Measurements from ENCODE around the gene FMNL2. TPM values are rescaled to one million over a fixed set of nuclear protein-coding genes. Genes with fewer than 3 reads are reported as not detected.
"Not testable (repeated sequence)": the region's sequence is repeated elsewhere in the genome, so short reads cannot be mapped to it uniquely, and the experiment has no call there.

Gene FMNL2
- polyA plus RNA-seq, 1 donor = 22.4 TPM

DNA sequence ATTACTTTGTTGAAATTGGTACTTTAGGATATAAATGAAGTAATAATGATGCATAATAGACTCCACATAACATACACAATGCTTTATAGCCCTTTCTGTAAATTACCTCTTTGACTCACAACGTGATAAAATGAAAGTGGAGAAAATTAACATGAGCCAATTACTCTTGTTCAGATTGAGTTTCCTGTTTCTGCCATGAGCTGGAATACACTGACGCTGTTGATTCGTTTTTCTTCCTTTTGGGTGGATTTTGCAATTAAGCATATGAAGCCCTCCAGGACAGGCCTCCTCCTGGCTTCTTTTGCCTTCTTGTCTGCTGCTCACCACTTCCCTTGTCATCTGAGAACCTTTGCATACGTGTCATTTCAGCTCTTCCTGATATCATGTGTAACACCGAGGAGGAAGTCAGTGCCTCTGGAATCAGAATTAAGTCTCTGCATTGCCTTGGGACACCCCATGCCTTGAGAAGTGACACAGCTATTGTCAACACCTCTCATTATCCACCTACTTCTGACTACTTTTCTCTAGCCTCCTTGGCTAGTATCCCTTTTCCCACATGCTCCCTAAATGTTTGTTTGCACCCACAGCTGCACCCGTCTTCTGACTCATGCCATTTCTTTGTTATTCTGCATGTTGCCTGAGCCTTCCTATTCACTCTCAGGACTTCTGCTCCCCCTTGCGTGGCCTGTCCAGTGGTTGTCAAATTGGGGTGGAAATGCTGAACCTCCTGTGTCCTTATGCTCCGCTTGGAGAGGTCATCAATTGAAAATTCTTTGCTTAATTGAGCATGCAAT is 134.1 kb downstream of the FMNL2 start:
- no peak for DNase-seq (ENCODE audit: low read depth)

DNA sequence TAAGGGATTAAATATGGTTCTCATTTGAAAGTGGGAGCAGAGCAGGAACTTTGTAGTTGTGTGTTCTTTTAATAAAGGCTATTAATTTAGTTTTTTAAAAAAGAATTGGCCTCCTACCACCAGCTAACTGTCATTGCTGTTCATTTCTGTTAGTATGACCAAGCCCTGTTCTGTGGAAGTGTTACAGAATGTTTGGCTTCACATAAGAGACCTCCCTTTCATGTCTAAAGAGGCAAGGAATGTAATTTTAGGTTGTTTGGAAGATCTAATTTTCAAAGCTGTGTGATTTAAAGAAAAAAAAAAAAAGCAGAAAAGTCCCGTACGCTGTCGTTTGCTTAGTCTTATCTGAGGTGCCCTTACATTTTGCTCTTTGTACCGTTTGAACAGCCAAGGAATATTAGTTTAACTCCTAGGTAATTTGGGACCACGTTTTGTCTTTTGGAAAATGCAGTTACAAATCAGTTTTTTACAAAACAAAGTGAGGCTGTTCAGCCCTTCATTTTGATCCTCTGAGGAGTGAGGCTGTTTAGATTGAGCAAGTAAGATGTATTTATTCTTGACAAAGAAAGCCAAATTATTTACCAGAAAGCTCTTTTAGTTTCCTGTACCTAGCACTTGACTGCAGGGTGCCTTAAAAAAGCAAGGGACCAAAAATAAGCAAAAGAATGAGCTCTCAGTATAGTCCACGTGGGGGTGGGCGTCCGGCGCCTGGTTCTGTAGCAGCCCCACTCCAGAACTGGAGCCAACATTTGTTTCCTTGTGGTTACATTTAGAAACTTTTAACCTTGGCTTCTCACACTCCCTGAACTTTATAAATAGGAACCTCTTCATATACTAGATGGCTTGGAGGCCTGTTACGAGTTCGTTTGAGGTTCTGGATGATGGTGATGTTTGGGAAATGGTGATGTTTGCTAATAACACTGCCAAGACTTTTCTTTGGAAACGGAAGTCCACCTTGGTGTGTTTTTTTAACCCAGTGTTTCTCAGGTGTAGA is 136.2 kb downstream of the FMNL2 start:
- DNase-seq (ENCODE audit: low read depth) = no peak

DNA sequence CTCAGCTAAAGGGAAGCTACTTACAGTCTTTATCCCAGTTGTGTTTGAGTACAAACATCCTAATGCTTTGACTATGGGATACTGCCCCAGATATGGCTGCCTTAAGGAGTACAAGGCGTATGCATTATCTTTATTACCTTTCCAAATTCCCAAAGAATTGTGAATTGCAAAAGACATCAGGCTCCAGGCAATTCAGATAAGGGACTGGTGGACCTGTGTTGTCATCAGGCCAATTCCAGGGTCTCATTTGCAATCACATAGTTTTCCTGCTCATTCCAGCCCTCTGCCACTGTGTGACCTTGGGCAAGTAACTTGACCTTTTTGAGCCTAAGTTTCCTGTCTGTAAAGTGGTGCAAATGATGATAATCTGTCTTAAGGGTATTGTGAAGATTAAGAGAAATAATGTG is 137.5 kb downstream of the FMNL2 start:
- DNase-seq (ENCODE audit: low read depth) = no peak

DNA sequence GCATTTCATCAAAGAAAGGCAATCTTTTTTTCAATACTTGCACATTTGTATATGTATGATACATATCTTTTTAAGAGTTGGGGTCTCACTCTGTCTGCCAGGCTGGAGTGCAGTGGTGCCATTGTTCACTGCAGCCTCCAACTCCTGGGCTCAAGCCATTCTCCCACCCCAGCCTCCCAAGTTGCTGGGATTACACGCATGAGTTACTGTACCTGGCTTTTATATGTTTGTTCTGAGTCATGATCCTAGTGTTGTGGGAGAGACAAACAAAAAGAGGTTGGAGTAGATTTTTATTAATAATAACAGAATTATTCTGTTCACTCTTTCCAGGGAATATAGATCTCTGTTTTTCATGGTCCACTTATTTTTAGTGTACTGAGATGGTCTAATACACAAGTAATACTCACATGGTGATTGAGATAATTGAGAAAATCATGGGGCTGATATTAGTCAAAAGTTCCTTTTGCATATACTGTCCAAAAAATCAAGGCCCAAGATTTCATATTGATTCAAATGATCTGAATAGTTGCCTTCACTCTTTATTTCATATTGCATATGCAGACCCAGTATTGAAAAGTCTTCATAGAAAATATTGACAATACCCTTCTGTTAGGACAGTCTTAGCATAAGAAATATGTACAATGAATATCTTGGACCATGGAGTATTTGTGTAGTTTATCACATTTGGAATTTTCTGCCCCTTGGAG is 138.3 kb downstream of the FMNL2 start:
- DNase-seq (ENCODE audit: low read depth) = no peak

DNA sequence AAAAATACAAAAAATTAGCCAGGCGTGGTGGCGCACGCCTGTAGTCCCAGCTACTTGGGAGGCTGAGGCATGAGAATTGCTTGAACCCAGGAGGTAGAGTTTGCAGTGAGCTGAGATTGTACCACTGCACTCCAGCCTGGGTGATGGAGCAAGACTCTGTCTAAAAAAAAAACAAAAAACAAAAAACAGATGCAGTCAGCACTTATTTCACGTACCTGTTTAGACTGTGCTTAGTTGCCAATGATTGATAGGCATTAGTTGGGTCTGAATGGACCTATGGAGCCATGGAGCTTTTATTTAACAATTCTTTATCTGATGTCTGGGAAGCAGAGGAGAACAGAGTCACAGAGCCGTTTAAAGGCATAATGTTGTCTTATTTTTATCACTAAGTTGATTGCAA is 139.5 kb downstream of the FMNL2 start:
- not testable (repeated sequence) for DNase-seq (ENCODE audit: low read depth)

DNA sequence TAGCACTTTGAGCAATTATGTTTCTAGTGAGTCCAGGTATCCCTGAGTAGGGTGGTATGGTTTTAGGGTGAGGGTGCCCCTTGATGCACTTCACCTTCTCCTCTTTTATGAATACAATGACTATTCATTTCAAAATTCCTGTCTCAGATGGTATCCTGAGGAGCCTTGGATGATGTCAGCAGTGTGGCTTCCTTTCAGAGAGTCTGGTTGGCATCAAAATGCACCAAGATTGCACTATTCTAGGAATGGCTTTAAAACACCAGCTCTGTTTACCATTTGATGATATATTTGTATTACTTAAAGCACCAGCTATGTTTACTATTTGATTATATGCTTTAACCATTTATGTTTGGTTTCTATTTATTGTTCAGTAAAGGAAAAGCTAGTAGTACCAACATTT is 141.0 kb downstream of the FMNL2 start:
- DNase-seq (ENCODE audit: low read depth) = no peak

GRCh38 chr2:152477347-152478092 is 142.5 kb downstream of the FMNL2 start:
- DNase-seq (ENCODE audit: low read depth) = no peak

DNA sequence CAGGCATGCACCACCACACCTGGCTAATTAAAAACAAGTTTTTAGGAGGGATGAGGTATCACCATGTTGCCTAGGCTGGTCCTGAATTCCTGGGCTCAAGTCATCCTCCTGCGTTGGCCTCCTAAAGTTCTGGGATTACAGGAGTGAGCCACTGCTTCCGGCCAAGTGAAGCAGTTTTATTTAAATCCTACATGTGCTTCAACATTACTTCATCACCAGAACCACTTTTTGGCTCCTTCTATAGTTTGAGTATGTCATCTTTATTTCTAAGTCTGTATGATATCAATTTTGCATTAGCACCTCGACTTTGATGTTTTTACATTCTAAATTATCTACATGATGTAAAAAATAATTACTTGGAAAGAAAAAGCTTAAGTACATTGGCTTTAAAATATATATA is 144.3 kb downstream of the FMNL2 start:
- no peak for DNase-seq (ENCODE audit: low read depth)

GRCh38 chr2:152480821-152481399 is 145.9 kb downstream of the FMNL2 start:
- DNase-seq (ENCODE audit: low read depth) = no peak

GRCh38 chr2:152481881-152482583 is 147.1 kb downstream of the FMNL2 start:
- DNase-seq (ENCODE audit: low read depth) = no peak

DNA sequence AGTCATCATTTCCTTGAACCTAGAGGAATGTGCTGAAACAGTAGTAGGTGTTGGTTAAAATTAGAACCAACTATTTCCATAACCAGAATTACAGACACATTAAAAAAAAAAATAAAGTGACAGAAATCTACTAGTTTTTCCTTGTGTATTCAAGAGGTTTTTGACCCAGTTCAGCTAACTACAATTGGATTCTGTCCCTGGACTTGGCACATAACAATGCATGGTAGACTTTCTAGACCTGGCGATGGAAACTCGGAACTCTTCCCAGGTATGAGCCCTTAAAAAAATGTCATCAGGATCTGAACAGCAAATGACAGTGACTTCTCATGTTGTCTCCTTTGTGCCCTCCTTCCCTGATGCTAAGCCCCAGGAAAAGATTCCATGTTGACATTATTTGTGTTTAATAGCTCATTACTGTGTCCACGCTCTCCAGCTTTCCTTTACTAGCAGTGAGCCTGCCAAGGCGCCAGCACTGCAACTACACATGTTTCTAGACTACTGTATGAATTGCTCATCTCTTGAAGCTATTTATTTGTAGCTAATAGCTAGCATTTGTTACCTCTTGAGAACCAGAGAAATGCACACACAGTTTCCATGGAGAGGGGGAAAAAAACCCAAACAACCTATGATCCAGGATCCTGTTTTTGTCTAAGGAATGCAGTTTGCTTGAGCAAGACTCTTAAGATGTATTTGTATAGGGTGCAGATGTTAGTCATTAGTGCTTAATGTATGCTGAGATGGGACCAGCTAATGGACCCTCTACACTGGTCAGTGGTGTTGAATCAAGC is 148.5 kb downstream of the FMNL2 start:
- DNase-seq (ENCODE audit: low read depth) = peak; percentile 93

DNA sequence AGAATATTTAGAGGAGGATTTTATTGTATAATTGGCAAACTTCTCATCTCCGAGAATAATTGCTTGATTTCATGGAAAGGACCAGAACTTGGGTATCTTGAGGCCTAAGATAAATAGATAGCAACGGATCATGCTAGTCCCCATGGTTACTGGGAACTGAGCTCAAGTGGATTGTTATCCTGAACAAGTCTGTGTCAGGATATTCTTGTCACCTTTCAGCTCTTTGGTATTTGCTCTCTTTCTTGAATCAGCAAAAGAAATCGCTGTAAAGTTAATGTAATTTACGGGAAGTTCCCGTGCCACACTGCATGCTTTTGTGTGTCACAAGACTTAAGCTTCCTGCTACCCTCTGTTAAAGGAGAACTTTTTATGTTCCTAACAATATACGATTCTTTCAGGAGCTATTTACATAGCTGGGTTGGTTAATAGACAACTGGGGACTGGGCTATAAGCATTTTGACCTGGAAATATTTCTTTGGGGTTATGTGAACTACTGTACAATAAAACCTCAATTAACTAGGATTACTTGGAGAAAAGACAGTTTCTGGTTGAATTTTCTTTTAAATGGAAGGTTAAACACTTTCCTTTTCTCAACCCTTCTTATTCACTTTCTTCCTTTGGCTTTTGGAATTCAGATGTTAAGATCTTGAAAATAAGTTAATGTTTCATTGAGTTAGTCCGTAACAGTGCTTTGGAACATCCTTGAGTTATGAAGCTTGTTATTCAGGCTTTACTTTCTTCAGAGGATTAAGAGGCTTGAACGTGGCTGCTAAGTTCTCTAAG is 151.2 kb downstream of the FMNL2 start:
- DNase-seq (ENCODE audit: low read depth) = no peak

DNA sequence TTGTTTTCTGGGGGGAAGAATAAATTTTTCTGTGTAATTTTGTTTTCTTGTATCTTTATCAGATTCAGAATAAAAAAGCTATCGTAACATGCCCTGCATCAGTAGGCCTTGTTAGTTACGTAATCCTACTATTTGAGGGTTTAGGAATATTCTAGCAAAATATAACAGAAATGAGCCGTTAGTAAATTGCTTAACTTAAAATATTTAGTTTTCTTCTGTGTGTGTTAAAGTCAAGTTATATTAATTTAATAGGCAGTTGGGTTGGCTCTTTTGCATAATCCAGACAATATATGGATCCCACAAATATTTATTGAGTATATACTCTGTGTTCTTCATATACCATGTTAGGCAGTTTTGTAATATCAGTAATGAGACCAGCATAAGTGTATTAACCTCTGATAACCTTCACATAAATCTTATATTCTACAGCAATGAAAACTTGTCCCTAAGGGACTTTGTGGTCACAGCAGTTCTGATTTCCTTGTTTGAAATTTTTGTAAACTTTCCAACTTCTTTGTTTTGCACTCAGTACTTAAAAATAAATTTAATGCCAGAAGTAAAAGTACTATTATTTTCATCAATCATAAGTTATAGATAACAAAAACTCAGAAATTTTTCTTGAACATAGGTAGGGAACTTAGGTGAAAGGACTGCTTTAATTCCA is 151.9 kb downstream of the FMNL2 start:
- DNase-seq (ENCODE audit: low read depth) = no peak

DNA sequence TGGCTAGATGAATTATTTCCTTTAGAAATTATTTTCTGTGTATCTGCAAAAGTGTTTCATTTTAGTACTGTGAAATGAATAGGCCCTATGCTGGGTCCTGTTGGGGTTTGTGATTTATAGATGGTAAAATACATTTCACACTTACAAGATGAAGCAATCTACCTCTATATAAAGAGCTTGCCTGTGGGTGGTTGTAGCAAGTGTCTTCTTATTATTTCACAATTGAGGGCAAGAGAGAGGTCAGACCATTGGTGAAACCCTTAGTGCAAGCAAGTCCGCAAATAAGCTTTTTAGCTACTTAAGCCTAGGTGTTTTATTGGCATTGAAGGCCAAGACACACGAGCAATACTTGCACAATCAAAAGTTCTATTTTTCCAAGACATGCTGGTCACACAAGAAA is 153.1 kb downstream of the FMNL2 start:
- DNase-seq (ENCODE audit: low read depth) = no peak

DNA sequence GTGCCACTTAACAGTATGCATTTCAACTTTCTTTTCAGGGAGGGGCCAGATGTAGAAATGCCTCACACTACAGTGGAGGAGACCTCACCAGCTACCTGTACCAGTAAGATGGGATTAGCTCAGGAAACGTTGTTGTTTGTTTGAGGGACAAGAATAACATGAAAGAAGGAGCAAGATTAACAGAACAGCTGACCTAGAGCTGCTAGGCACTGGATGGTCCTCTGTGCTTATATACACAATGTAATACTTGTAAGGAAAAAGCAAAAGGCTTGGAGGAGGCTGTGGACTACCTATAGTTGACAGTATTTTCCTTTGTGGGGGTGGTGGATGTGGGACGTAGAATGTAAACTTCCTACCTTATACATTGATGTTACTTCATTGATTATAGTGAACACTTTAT is 154.4 kb downstream of the FMNL2 start:
- no peak for DNase-seq (ENCODE audit: low read depth)

- DNase-seq (ENCODE audit: low read depth) = peak; percentile 60
Measured at GRCh38 chr2:152490686-152491455, 155.9 kb downstream of the FMNL2 start.

DNA sequence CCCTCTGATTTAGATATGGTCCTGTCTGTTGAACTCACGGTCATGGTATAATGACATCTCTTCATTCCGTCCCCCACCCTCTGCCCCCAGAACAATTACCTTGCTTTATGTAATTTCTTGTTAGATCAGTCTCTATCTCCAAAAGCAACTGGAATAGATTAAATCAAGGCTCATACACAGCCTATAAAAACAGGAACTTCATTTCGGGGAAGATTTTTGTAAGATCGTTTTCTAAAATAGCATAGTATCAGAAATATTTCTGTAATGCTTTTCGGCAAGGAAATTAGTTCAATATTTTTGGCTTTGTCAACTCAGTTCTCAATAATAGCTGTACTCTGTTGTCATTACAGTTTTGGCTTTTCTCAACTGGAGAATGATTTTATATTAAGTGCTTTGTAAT is 157.2 kb downstream of the FMNL2 start:
- DNase-seq (ENCODE audit: low read depth) = no peak
